Stomach (tissue), 9 donors: ENCODE measurements around the gene PATE4. TPM values are rescaled to one million over a fixed set of nuclear protein-coding genes. Genes with fewer than 3 reads are reported as not detected.

Experiments
- DNase-seq, 2 donors: peaks; one replicate each; pipeline versions ENCODE4 v3.0.0 to v3.0.0-alpha.2; 2013 to 2019
- H3K27ac ChIP-seq, 5 donors: fragments of 200-600 bp in 4 of 5; sonication (generic) in 4 of 5; one replicate each; pipeline ENCODE4 v1.5.1; 2013 to 2019; ENCODE audit warnings: mild to moderate bottlenecking in 1 of 5, moderate library complexity in 1 of 5
- H3K27me3 ChIP-seq, 3 donors: fragments of 200-600 bp; sonication (generic); one replicate each; pipeline ENCODE4 v1.5.1; 2017 to 2019; ENCODE audit warnings: mixed run types in 1 of 3
- H3K36me3 ChIP-seq, 4 donors: fragments of 200-600 bp; sonication (generic); 1 replicate in 3 of 4; 2 replicates in 1 of 4; pipeline ENCODE4 v1.5.1; 2016 to 2019
- H3K4me1 ChIP-seq, 4 donors: fragments of 200-600 bp; sonication (generic); one replicate each; pipeline ENCODE4 v1.5.1; 2016 to 2019
- H3K4me3 ChIP-seq, 4 donors: fragments of 200-600 bp; sonication (generic) in 3 of 4; one replicate each; pipeline ENCODE4 v1.5.1; 2016 to 2019; ENCODE audit warnings: mild to moderate bottlenecking in 1 of 4
- H3K9me3 ChIP-seq, 4 donors: fragments of 200-600 bp; sonication (generic); one replicate each; pipeline ENCODE4 v1.5.1; 2016 to 2019
- CTCF ChIP-seq, 7 experiments: fragments of 450-650 bp in 4 of 7; fragments of 200-600 bp in 3 of 7; sonication (generic) in 3 of 7; IDR thresholded peaks; one replicate each; pipeline ENCODE4 v1.5.1; 2016 to 2019; ENCODE audit warnings: antibody characterized with exemption in 7 of 7, control low read depth in 2 of 7, mild to moderate bottlenecking in 1 of 7
- EP300 ChIP-seq: sonication (generic); formaldehyde crosslinking; IDR thresholded peaks from one replicate; pipeline ENCODE4 v1.6.1; 2017; ENCODE audit warnings: antibody characterized with exemption
- POLR2A ChIP-seq, 4 donors: fragments of 450-650 bp; IDR thresholded peaks; one replicate each; pipeline ENCODE4 v1.6.1; 2016; ENCODE audit warnings: antibody characterized with exemption in 4 of 4, control low read depth in 2 of 4, mild to moderate bottlenecking in 1 of 4, moderate library complexity in 1 of 4
- POLR2AphosphoS5 ChIP-seq, 3 donors: sonication (generic); formaldehyde crosslinking; IDR thresholded peaks; one replicate each; pipeline ENCODE4 v1.6.1; 2016; ENCODE audit warnings: antibody characterized with exemption in 3 of 3
- WGBS, 5 donors: extraction: QIAGEN DNeasy Blood & Tissue Kit in 3 of 5; methylation state at CpG; one replicate each; pipeline versions ENCODE4 v1.1.5 to v1.1.7; 2013 to 2018; 5-methylcytosine and 5-hydroxymethylcytosine counted together
- intact Hi-C: fragments of 100-400 bp; cut with DNase I; formaldehyde crosslinking; loops from one replicate; pipeline ENCODE4 v1.15.1; 2023; ENCODE audit warnings: low total_unique reads
- polyA plus RNA-seq, 3 donors: library from polyadenylated mRNA; stranded (reverse); fragments of 200-250 nt; gene quantifications; one replicate each; pipeline ENCODE4 v1.2.3, GENCODE V29; 2013
- total RNA-seq, 5 donors: library from RNA; depleted of rRNA; stranded (reverse); fragments of >200 nt; gene quantifications; one replicate each; pipeline versions ENCODE4 v1.1.0 to v1.2.3, GENCODE V29; 2014 to 2016
- donor health status: healthy with polysubstance abuse.
- donor health status: Bipolar disorder and iron deficiency.
- donor health status: healthy.

PATE4 gene
- total and polyA plus RNA-seq, 8 donors: not detected

DNA sequence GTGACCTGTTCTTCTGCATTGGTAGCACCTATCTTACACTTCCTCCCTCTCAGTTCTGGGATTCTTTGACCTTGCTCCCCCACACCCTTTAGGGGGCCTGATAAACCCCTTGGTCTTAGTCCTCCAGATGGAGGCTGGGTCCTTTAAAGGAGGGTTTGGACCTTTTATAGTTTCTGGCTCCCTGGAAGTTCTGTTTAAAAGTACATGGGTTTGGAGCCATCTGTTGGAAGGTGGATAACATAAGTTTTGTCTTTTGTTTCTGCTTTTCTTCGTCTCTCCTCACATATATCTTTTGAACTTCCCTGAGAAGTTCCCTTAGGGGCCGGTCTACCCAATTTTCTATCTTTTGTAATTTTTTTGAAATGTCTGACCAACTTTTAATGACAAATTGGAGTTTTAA, 36.4 kb downstream of the PATE4 start:
- TF ChIP-seq CTCF (IDR thresholded peaks at IDR 0.05) (no peak), POLR2AphosphoS5 (IDR thresholded peaks at IDR 0.05) (no peak), POLR2A (IDR thresholded peaks at IDR 0.05) (no peak)
- WGBS, 5 donors: 49 to 61% (median 54%) methylated on average over 2 of the region's 2 CpGs
- Histone ChIP-seq H3K4me1 (peaks cover 0 to 2% (median 0%) of the 10 kb centered on the region in 4 donors), H3K27me3 (no peaks in the 10 kb centered on the region), H3K4me3 (no peak overlapping the region), H3K36me3 (no peaks in the 10 kb centered on the region), H3K9me3 (peaks cover 0 to 8% (median 0%) of the 10 kb centered on the region in 4 donors), H3K27ac (no peak overlapping the region)
- intact Hi-C loops: no loop called here
- no peak for DNase-seq

DNA sequence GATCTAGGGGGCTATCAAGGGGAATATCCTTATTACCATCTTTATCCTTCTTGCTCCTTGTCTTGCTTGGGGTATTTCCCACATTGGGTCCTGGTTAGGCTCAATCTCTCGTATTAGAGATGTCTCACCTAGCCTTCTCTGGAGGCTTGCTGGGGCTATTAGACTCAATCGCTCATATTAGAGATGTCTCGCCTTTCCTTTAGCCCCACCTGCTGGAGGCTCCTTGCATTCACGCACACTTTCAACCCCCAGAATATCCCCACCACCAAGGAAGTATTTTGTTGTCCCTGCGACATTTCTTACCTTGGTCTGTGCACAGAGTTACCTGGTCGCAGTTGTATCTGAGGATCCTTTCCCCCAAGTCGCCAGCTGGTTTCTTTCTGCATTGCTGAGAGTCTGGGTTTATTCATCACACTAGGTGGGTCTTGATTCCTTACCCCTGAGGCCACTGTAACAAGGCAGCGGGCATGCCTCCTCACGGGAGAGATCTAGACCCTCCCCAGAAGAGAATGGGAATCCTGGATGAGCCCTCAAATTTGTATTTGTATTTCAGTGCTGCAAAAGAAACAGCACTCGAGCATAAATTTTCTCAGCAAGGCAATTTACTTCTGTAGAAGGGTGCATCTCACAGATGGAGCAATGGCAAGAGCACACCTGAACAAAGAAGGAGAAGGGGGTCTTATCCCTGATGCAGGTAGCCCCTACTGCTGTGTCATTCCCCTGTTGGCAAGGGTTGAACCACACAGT, 38.4 kb downstream of the PATE4 start:
- no peak overlapping the region for H3K27ac ChIP-seq
- intact Hi-C loops: no loop called here
- TF ChIP-seq CTCF (IDR thresholded peaks at IDR 0.05) (peak in 4 of 7 experiments; percentile 16 to 49 (median 29)), EP300 (no peak)
- WGBS, 5 donors: 69 to 76% (median 73%) methylated on average over 10 of the region's 10 CpGs
- no peak overlapping the region for H3K4me3 ChIP-seq
- peaks cover 0 to 6% (median 0%) of the 10 kb centered on the region in 4 donors for H3K4me1 ChIP-seq
- no peaks in the 10 kb centered on the region for H3K36me3 ChIP-seq
- peaks cover 0 to 8% (median 0%) of the 10 kb centered on the region in 4 donors for H3K9me3 ChIP-seq
- H3K27me3 ChIP-seq: no peaks in the 10 kb centered on the region
- DNase-seq: peak; percentile 34 to 37

- Histone ChIP-seq H3K27me3 (no peaks in the 10 kb centered on the region), H3K4me1 (peaks cover 0 to 6% (median 0%) of the 10 kb centered on the region in 4 donors), H3K27ac (no peak overlapping the region), H3K4me3 (no peak overlapping the region), H3K36me3 (no peaks in the 10 kb centered on the region), H3K9me3 (peaks cover 0 to 8% (median 0%) of the 10 kb centered on the region in 4 donors)
- TF ChIP-seq POLR2AphosphoS5 (IDR thresholded peaks at IDR 0.05) (no peak), EP300 (no peak), POLR2A (IDR thresholded peaks at IDR 0.05) (no peak), CTCF (IDR thresholded peaks at IDR 0.05) (no peak)
- intact Hi-C loops: no loop called here
- no peak for DNase-seq
Observed at GRCh38 chr11:125872138-125872491, 39.0 kb downstream of the PATE4 start.

DNA sequence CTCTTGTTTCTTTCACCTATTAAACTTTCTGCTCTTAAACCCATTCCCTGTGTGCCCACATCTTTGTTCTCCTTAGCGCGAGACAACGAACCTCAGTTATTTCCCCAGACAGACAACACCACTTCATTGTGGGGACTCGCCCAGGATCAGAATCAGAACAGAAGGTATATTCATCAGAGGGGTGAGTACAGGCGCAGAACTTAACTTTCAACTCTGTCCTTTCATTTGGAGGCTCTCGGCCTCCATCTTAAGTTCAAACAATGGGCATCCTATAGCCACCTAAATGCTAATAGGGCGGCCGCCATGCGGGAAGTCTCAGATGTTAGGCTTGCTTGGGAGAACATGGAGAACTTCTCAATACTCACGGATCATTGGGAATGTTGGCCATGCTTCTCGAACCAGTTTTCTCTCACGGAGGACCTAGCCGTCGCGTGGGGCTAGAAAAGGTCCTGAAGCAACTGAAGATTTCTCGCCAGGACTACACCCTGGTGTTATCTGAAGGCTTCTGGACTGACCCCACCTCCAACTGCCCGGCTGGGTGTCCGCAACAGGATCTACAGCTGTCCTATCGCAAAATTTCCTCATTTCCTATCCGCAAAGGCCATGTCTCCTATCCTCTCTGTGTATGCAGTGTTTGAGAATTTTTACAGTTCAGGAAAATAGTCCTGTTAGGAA, 40.9 kb downstream of the PATE4 start:
- no peak overlapping the region for H3K4me3 ChIP-seq
- TF ChIP-seq POLR2AphosphoS5 (IDR thresholded peaks at IDR 0.05) (no peak), POLR2A (IDR thresholded peaks at IDR 0.05) (no peak), EP300 (no peak), CTCF (IDR thresholded peaks at IDR 0.05) (no peak)
- H3K27ac ChIP-seq: no peak overlapping the region
- peaks cover 0 to 8% (median 0%) of the 10 kb centered on the region in 4 donors for H3K9me3 ChIP-seq
- H3K27me3 ChIP-seq: no peaks in the 10 kb centered on the region
- intact Hi-C loops: no loop called here
- 72 to 78% (median 77%) methylated on average over 15 to 20 of the region's 20 CpGs for WGBS, 5 donors
- no peak for DNase-seq
- H3K4me1 ChIP-seq: peaks cover 0 to 6% (median 0%) of the 10 kb centered on the region in 4 donors
- H3K36me3 ChIP-seq: no peaks in the 10 kb centered on the region
